GM19238 (cell line): ENCODE measurements around the gene OSBPL5.
"Not testable (repeated sequence)": the region's sequence is repeated elsewhere in the genome, so short reads cannot be mapped to it uniquely, and the experiment has no call there.

ENCODE experiments used
- DNase-seq: peaks from one replicate; pipeline ENCODE4 v3.0.0; 2011; ENCODE audit warnings: low spot score; ENCODE audit not compliant: insufficient read length

The OSBPL5 gene

DNA sequence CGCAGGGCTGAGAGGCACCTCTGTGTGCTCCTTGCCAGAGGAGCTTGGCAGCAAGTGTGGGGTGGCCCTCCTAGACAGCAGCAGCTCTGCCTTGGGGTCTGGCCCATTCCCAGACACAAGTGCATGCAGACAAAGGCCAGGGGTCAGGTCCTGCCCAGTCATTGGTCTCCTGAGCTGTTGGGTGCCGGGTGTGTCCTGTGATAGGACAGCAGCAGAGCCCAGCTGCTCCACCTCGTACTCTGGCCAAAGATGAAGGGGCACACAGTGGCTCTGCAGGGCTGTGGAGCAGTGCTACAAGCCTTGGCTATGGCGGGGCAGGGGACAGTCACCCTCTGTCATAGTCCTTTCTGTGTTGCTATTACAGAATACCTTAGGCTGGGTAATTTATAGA is 17.3 kb upstream of the OSBPL5 start:
- no peak for DNase-seq

DNA sequence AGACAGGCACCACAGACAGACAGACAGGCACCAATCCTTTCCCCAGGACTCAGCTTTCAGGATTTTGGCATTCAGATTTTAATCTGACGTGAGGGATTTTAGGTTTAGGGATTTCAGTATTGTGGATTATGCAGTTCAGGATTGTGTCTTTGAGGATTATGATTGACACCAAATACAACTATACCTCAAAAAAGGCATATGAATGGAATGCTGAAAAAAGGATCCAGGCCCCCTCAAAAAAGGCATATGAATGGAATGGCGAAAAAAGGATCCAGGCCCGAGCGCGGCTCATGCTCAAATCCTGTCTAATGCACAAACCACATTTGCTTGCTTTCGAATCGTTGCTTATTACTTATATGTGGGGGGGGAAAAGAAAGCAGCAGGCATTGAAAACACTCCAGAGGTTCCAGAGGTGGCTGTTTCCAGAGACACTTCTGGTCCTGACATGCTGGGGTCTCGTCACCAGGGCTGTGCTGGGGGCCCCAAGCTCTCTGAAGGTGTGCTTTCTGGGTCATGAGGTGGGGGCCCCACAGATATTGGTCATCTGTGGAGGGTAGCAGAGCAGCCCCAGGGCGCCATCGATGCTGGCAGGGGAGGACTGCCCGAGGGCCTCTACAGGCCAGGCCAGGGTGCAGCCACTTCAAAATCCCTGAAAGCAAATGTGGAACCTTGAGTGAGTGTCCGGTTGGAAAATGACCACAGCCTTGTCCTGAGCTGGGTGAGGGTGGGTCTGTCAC is 16.8 kb upstream of the OSBPL5 start:
- no peak for DNase-seq

DNA sequence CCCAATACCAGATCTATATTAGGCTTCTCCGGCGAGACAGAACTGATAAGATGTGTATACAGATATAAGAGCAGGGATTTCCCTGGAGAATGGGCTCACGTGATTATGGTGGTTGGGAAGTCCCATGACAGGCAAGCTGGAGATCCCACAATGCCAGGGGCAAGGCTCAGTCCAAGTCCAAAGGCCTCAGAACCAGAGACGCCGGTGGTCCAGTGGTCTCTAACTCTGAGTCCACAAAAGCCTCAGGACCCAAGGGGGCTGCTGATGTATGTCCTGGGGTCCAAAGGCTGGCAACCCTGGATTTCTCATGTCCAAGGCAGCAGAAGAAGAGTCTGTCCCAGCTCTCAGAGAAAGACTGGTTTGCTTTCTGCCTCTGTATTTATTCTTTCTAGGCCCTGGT is 15.8 kb upstream of the OSBPL5 start:
- no peak for DNase-seq

DNA sequence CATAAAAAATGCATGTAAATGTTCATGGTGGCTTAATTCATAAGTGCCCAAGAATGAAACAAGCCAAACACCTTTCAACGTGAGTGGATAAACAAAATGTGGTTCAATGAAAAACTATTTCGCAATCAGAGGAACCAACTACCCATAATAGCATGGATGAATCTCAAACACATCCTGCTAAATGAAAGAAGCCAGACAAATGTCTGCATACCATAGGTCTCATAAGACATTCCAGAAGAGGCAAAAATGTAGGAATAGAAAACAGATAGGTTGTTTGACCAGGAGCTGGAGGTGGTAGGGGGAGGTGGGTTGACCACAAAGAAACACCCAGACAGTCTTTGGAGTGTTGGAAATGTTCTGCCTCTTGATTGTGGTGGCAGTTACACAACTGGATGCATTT is 13.2 kb upstream of the OSBPL5 start:
- DNase-seq: no peak

DNA sequence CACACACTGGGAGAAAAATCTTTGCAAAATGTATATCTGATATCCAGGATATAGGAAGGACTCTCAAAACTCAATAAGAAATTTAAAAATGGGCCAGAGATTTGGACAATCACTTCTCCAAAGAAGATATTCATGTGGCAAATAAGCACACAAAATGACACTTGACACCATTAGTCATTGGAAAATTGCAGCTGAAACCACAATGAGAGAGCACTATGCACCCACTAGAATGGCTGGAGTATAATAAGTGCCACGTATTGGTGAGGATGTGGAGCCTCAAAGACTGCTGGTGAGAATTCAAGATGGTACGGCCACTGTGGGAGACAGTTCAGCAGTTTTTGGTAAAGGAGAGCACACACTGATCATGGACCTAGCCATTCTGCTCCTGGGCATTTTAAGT is 12.8 kb upstream of the OSBPL5 start:
- DNase-seq: no peak

DNA sequence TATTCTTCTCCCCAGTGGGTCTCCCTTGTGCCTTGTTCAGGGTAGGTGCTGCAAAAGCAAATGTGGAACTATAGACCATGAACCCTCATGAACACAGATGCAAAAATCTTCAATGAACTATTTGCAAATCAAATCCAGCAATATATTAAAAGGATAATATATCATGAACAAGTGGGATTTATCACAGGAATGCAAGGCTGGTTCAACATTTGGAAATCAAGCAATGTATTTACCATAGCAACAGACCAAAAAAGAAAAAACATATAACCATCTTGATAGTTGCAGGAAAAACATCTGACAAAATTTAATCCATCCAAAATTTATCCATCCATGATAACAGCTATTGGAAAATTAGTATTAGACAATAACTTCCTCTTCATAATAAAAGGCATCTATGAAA is 11.4 kb upstream of the OSBPL5 start:
- no peak for DNase-seq

DNA sequence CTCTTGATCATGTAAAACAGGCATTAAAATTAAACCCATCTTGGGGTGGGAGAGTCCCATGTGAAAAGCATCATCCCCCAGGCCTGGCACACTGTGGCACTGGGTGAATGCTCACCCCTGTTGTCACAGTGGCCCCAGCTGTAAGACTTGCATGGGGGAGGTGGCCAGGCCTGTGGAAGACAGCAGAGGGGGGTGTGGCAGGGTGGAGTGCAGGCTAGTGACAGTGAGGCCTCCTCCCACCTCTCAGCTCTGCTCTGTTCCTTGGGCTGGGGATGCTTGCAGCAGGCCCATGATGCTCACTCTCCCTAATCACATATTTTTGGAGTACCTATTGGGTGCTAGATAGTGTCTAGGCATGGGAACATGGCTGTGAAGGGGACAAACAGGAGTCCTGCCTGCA is 10.1 kb upstream of the OSBPL5 start:
- DNase-seq: no peak

DNA sequence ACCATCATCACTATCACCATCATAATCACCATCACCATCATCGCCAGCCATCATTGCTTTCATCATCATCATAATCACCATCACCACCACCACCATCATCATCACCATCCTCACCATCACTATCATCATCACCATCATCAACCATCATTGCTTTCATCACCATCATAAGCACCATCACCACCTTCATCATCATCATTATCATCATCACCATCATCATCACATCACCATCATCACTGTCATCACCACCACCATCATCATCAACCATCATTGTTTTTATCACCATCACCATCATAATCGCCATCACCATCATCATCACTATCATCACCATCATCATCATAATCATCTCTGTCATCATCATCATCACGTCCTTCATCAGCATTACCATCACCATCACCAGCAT is 9.3 kb upstream of the OSBPL5 start:
- no peak for DNase-seq

DNA sequence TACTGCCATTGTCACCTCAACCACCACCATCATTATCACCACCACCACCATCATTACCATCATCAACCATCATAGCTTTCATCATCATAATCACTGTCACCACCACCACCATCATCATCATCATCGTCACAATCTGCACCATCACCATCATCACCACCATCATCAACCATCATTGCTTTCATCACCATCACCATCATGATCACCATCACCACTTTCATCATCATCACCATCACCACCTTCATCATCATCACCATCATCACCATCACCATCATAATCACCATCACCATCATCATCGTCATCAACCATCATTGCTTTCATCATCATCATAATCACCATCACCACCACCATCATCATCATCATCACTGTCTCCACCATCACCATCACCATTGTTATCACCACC is 8.7 kb upstream of the OSBPL5 start:
- no peak for DNase-seq

DNA sequence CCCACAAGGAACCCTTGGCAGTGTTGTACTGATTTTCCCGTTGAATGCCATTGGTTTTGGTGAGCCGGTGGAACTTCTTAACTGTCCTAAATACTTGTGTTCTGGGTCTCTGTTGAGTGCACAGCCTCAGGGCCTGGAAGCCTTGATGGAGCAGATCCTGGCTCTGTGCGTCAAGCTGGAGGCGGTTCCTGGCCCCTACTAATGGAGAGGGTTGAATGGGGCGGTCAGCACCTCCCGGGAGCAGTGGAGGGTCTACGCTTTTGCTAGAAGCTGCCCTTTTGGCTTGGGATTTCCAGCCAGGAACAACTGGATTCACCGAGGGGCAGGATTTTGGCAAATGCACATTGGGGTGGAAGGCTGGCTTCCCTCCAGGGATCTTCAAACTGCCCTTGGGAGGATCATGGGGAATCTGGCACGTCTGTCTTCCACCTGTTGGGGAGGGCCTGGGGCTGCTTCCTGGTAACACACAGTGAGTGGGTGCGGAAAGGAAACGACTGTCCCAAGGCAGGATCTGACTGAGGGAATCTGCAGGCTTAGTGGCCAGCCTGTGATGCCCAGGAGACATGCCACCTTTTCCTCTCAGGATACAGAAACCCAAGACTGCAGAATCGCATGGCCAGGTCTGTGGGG is 6.9 kb upstream of the OSBPL5 start:
- no peak for DNase-seq

DNA sequence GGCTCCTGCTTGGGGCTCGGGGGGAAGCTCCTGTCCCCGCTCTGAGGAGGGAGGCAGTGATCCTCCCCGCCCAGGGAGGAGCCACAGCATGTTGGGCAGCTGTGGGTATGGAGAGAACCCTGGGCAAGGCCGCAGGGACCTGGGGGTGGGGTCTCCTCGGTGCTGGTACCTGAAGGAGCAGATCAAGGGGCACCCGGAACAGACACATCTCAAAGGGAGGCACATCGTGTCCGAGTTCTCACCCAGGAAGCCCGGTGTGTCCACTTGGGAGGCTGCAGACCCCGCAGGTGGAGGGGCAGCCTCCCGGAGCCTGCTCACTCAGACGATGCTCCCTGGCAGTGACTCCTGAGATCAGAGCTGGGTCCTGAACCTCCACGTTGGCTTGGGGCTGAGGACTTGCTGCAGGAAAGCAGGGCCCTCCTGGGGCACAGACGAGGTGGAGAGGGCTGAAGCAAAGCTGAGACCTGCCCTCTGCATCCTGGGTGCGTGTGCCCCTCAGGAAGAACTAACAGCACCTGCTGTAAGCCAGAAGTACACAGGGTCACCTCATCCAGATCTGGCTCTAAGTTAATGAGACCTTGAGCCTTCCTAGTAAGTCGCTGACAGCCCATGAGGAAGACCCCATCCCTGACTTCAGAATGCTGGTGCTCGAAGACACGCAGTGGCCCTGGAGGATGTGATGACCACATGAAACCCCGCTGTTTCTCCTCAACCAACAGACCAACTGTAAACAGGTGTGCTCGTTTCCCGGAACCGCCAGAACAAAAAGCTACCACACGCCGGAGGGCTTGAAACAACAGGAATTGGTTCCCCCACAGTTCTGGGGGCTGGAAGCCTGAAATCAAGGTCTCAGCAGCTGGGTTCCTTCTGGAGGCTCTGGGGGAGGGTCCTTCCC is 5.9 kb upstream of the OSBPL5 start:
- no peak for DNase-seq

DNA sequence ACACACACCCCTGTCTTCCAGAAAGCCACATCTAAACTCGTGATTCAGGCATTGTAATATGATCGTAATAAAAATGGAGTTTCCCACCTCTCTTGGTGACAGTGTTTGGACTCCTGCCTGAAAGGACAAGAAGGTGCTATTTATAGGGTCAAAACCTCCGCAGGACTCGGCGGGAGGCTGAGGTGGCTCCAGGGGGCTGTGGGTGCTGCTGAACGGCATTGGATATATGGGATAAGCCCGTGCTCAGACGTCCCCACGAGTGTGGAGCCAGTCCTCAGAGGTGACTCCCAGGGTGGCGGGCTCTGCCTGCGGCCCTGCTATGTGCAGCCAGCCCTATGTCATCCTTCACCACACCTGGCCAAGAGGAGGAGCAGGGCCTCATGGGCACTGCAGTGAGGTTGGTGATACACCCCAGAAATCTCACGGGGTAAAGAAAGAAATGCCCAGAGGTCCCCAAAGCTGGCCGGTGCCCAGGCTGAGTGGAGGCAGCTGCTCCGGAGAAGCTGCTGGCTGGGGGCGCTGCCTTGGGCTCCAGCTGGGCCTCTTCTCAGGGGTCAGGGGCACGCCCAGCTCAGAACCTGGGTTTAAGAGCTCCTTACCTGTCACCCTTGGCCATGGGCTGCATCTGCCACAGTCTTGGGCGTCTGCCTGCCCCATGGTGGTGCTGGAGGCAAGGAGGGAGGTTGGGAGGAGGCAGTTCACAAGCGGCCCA is 5.1 kb upstream of the OSBPL5 start:
- DNase-seq: no peak

DNA sequence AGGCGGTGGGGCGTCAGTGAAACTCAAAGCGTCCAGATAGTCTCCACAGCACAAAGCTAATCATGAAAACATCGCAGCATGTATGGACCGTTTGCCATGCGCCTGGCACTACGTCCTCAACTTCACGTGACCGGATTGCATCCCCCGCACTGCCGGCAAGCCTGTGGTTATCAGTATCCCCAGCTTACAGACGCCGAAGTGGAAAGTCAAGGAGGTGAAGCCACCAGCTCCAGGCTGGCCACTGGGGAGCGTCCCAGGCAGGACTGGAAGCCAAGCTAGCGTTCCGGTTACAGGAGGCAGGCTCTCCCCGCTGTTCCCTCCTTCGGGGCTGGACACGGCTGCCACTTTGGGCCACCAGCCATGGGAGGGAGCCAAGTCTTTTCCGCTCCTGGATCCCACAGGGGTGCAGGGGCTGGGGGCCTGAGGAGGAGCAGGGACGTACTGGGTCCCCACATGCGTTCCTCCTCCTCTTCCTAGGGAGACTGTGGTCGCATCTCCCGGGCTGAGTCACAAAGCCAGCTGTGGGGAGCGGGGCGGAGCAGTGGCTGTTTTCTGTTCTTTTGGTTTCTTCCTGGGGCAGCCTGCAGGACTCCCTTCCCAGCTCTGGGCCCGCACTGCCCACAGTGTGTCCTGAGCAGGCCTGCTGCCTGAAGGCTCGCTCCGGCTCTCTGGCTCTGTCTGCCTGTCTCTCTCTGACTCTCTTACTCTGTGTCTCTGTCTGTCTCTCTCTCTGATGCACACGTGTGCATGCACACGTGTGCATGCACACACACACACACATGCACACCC is 4.3 kb upstream of the OSBPL5 start:
- DNase-seq: no peak

DNA sequence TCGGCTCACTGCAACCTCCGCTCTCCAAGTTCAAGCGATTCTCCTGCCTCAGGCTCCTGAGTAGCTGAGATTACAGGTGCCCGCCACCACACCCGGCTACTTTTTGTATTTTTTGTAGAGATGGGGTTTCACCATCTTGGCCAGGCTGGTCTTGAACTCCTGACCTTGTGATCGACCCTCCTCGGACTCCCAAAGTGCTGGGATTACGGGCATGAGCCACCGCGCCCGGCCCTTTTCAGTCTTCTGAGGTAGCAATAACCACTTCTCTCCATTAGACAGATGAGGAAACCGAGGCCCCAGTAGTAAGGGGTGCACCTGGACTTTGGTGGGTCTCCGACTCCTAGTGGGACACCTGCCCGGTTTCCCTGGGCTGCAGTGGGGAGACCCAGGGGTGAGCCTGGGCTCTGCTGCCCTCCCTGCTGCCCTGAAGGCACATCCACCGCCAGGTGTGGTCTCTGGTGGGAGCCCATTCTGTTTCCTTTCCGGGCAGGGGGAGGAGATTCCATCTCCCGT is 3.7 kb upstream of the OSBPL5 start:
- not testable (repeated sequence) for DNase-seq

DNA sequence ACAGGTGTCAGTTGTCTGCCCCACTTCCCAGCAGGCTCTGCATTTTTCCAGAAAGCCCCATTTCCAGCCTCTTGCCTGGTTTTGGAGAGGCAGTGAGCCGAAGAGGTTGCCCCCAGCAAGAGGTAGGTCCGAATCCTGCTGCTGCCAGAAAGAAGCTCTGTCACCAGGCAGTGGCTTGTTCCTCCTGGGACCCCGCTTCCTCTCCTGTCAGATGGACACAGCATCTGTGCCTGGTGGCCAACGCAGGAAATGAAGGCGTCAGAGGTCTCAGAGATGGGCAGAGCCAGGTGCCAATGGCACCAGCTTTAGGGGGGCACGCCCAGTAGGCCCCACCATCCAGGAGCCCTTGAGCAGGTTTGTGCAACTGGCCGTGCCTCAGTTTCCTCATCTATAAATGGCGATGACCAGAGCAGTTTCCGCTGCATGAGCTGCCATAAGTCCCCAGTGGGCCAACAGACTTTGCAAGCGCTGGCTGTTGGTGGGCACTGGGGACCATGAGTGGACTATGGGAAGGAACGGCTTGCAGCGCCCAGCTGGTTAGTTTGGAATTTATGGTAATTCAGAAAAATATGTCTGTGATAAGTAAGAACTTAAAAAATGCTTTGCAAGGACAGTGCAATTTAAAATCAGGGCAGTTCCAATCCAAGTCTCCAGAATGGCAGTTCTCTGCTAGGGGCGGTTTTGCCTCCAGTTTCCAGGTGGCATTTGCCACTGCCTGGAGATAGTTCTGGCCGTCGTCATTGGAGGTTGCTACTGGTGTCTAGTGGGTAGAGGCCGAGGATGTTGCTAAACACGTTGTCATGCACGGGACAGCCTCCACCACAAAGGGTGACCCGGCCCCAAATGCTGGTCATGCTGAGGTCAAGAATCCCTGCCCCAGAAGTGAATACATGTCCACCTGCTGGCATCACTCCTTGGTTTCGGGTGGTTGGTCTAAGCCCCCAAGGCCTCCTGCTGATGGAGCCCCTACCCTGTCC is 2.3 kb upstream of the OSBPL5 start:
- DNase-seq: no peak

DNA sequence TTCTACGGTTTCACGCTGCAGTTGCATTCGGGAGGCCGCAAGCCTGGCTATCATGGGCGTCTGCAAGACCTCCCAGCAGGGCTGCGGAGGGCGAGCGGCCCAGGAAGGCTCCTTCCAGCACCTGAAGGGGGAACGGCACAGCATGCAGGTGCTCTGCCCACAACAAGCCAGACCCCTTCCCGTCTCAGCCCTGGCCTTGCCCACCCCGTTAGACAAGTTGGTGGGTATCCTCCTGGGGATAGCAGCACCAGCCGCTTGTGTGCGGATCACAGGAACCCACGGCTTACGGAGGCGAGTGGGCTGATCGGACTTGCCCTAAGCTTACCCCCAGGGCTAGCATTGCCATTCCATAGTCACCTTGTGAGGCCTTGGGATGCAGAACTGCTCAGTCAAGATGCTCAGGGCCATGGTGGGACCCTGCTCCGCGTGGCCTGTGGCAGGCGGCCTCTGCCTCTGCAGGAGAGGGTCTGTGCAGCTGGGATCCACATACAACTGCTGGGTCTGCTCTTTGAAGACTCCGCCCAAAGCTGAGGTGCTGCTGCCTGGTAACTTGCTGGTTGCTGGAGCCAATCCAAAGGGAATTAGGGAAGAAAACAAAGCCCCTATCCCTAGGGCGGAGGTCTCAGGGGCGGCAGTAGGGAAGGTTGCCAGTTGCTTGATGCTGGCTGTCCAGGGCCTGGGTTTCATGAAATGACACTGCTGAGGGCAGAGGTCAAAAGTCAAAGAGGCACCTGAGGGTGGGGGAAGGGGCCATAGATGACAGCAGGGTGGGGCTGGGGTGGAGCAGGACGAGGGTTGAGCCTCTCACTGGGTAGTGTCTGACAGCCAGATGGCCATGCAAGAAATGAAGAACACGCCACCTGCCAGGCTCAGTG is 1.4 kb upstream of the OSBPL5 start:
- no peak for DNase-seq

DNA sequence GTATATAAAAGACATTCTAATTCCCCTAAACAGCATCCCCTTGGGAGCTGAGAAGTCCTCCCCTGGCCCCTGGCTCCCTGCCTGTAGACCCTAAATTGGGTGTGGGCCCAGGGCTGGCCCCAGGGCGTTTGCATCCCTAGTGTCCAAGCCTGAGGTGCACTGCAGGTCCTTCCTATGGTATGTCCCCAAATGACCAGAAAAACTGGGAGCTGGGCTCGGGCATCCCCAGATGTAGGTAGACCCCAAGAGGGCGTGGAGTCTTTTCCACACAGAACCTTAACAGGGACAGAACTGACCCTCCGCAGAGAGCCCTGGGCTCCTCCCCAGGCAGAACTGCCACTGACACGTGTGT is 782 bp upstream of the OSBPL5 start:
- DNase-seq: no peak

DNA sequence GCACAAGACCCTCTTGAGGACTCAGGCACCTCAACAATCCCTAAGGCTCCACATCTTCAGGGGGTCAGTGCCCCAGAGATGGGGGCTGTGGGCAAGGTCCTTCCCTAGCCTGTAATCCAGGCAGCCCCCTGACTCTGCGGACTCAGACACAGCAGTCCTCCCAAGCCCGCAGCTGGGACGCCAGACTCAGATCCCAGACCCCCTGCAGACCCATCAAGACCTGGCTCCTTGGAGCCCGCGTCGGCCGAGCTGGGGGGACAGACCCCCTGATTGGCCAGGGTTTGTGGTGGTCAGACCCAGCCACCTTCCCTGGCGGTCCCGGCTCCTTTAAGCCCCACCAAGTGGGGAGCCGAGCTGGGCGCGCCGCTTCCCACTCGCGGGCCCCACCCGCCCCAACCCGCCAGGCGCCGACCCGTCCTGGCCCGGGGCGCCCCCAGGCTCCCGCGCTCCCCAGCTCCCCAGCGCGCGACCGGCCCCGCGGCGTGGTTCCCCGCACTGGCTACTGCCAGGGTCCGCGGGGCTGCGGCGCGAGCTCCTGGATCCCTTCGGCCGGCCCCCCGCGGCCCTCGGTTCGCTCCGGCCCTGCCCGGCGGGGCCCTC is 458 bp downstream of the OSBPL5 start:
- DNase-seq: no peak
